Measurements from ENCODE around the gene CCNJL. TPM values are rescaled to one million over a fixed set of nuclear protein-coding genes. Genes with fewer than 3 reads are reported as not detected.

Gene CCNJL
- total RNA-seq, 4 donors from 2014 or later: 0.44 to 1.5 (median 0.63) TPM; not detected in 1

GRCh38 chr5:160227012-160227411, 85.4 kb downstream of the CCNJL start:
- Histone ChIP-seq H3K4me3 (no peak overlapping the region), H3K9me3 (no peaks in the 10 kb centered on the region), H3K27ac (no peak overlapping the region), H3K27me3 (no peaks in the 10 kb centered on the region), H3K4me1 (no peaks in the 10 kb centered on the region), H3K36me3 (no peaks in the 10 kb centered on the region)
- no peak for DNase-seq (ENCODE audit: low spot score in 2 of 2)
- WGBS, 2 donors: 89 to 94% methylated on average over 2 of the region's 2 CpGs
- TF ChIP-seq POLR2A (IDR thresholded peaks at IDR 0.05) (no peak), CTCF (IDR thresholded peaks at IDR 0.05) (no peak), EP300 (IDR thresholded peaks at IDR 0.05) (no peak)

- Histone ChIP-seq H3K36me3 (no peaks in the 10 kb centered on the region), H3K9me3 (no peaks in the 10 kb centered on the region), H3K4me1 (no peaks in the 10 kb centered on the region), H3K27me3 (no peaks in the 10 kb centered on the region), H3K4me3 (no peak overlapping the region), H3K27ac (no peak overlapping the region)
- WGBS, 2 donors: 77 to 90% methylated on average over 3 of the region's 3 CpGs
- no peak for DNase-seq (ENCODE audit: low spot score in 2 of 2)
- no peak for TF ChIP-seq POLR2A (IDR thresholded peaks at IDR 0.05)
- TF ChIP-seq CTCF (IDR thresholded peaks at IDR 0.05): no peak
- no peak for TF ChIP-seq EP300 (IDR thresholded peaks at IDR 0.05)
Measured at GRCh38 chr5:160221082-160221481, 91.3 kb downstream of the CCNJL start.

- Histone ChIP-seq H3K4me1 (no peaks in the 10 kb centered on the region), H3K36me3 (no peaks in the 10 kb centered on the region), H3K9me3 (no peaks in the 10 kb centered on the region), H3K27ac (no peak overlapping the region), H3K4me3 (no peak overlapping the region), H3K27me3 (no peaks in the 10 kb centered on the region)
- TF ChIP-seq CTCF (IDR thresholded peaks at IDR 0.05) (no peak), POLR2A (IDR thresholded peaks at IDR 0.05) (no peak), EP300 (IDR thresholded peaks at IDR 0.05) (no peak)
- WGBS, 2 donors: 60 to 72% methylated on average over 4 of the region's 4 CpGs
- DNase-seq (ENCODE audit: low spot score in 2 of 2): no peak
Measured at GRCh38 chr5:160219356-160219755, 93.0 kb downstream of the CCNJL start.

GRCh38 chr5:160213537-160213936, 98.8 kb downstream of the CCNJL start:
- Histone ChIP-seq H3K27ac (no peak overlapping the region), H3K9me3 (no peaks in the 10 kb centered on the region), H3K4me3 (no peak overlapping the region), H3K27me3 (no peaks in the 10 kb centered on the region), H3K36me3 (no peaks in the 10 kb centered on the region), H3K4me1 (no peaks in the 10 kb centered on the region)
- DNase-seq (ENCODE audit: low spot score in 2 of 2): no peak
- 68 to 78% methylated on average over 5 of the region's 5 CpGs for WGBS, 2 donors
- no peak for TF ChIP-seq EP300 (IDR thresholded peaks at IDR 0.05)
- TF ChIP-seq POLR2A (IDR thresholded peaks at IDR 0.05): no peak
- TF ChIP-seq CTCF (IDR thresholded peaks at IDR 0.05): no peak

GRCh38 chr5:160211352-160211751, 101.0 kb downstream of the CCNJL start:
- H3K27ac ChIP-seq: no peak overlapping the region

More at GRCh38 chr5:160211352-160211751, 101.0 kb downstream of the CCNJL start:
- no peaks in the 10 kb centered on the region for H3K27me3 ChIP-seq
- no peak for DNase-seq (ENCODE audit: low spot score in 2 of 2)
- H3K4me1 ChIP-seq: no peaks in the 10 kb centered on the region
- H3K4me3 ChIP-seq: no peak overlapping the region
- no peaks in the 10 kb centered on the region for H3K9me3 ChIP-seq
- no peak for TF ChIP-seq EP300 (IDR thresholded peaks at IDR 0.05)
- no peak for TF ChIP-seq CTCF (IDR thresholded peaks at IDR 0.05)
- TF ChIP-seq POLR2A (IDR thresholded peaks at IDR 0.05): no peak
- no peaks in the 10 kb centered on the region for H3K36me3 ChIP-seq
- 48 to 64% methylated on average over 2 of the region's 2 CpGs for WGBS, 2 donors
